CD4-positive, alpha-beta T cell (primary cell): Measurements from ENCODE around the gene HIPK2. TPM values are rescaled to one million over a fixed set of nuclear protein-coding genes. Genes with fewer than 3 reads are reported as not detected.

Experiments used
- ATAC-seq: fragments of 200-7000 bp; cut with Tn5 transposase; one replicate; pipeline ENCODE4 v1.10.0; 2022; ENCODE audit warnings: mild to moderate bottlenecking; ENCODE audit not compliant: poor library complexity
- CTCF ChIA-PET: fragments of 350-600 bp; sonication (Branson Sonifier 250); formaldehyde crosslinking; loops from one replicate; lab custom pipeline; 2021; ENCODE audit warnings: antibody characterized with exemption, inconsistent platforms; lab: Charles Lee
- POLR2A ChIA-PET: fragments of 350-600 bp; sonication (Branson Sonifier 250); formaldehyde crosslinking; loops from one replicate; lab custom pipeline; 2021; ENCODE audit warnings: antibody characterized with exemption, inconsistent platforms; lab: Charles Lee
- DNase-seq, 14 experiments: peaks; one replicate each; pipeline ENCODE4 v3.0.0-alpha.2; 2013 to 2020; ENCODE audit warnings: mixed read lengths in 2 of 14
- H3K27ac ChIP-seq, 2 donors: one replicate each; pipeline versions ENCODE4 v1.5.1 to v1.7.0; 2013; ENCODE audit warnings: low read length in 2 of 2, low read depth in 1 of 2, mild to moderate bottlenecking in 1 of 2
- H3K27me3 ChIP-seq, 2 experiments: 1 replicate in 1 of 2; 2 replicates in 1 of 2; pipeline versions ENCODE4 v1.6.1 to v1.7.0; 2013; ENCODE audit warnings: low read length in 2 of 2, control low read depth in 1 of 2, mild to moderate bottlenecking in 1 of 2, moderate library complexity in 1 of 2; ENCODE audit not compliant: insufficient read depth in 2 of 2, control insufficient read depth in 1 of 2
- H3K36me3 ChIP-seq: one replicate; pipeline ENCODE4 v1.6.1; 2013; ENCODE audit warnings: low read length, control low read depth; ENCODE audit not compliant: insufficient read depth
- H3K4me1 ChIP-seq: one replicate; pipeline ENCODE4 v1.6.1; 2013; ENCODE audit warnings: low read length, control low read depth; ENCODE audit not compliant: insufficient read depth
- H3K4me3 ChIP-seq: one replicate; pipeline ENCODE4 v1.5.1; 2013; ENCODE audit warnings: mild to moderate bottlenecking, low read length, moderate library complexity
- H3K9me3 ChIP-seq, 2 experiments: 1 replicate in 1 of 2; 2 replicates in 1 of 2; pipeline versions ENCODE4 v1.6.1 to v1.7.0; 2013; ENCODE audit warnings: low read length in 2 of 2, mild to moderate bottlenecking in 2 of 2, control low read depth in 1 of 2, moderate library complexity in 1 of 2; ENCODE audit not compliant: control insufficient read depth in 1 of 2, insufficient read depth in 1 of 2
- H3K27ac Mint-ChIP-seq: one replicate; pipeline ENCODE4 v1.8.0; 2020; ENCODE audit warnings: mixed read lengths
- H3K27me3 Mint-ChIP-seq: one replicate; pipeline ENCODE4 v1.8.0; 2021; ENCODE audit warnings: mixed read lengths
- H3K36me3 Mint-ChIP-seq: one replicate; pipeline ENCODE4 v1.8.0; 2021; ENCODE audit warnings: low read depth, mixed read lengths
- H3K4me1 Mint-ChIP-seq: one replicate; pipeline ENCODE4 v1.8.0; 2021; ENCODE audit warnings: low read depth, mixed read lengths
- H3K4me3 Mint-ChIP-seq: one replicate; pipeline ENCODE4 v1.8.0; 2020; ENCODE audit warnings: mild to moderate bottlenecking, mixed read lengths
- H3K9me3 Mint-ChIP-seq: one replicate; pipeline ENCODE4 v1.8.0; 2020; ENCODE audit warnings: mixed read lengths
- intact Hi-C, 2 experiments: fragments of 100-400 bp; cut with DNase I in 1 of 2; cut with micrococcal nuclease in 1 of 2; formaldehyde crosslinking; loops; one replicate each; pipeline versions ENCODE4 v1.15.1 to v1.9.0; 2023 to 2025; cut with DNase I, micrococcal nuclease
- total RNA-seq, 174 experiments: library from RNA in 2 of 174; stranded (reverse) in 2 of 174; gene quantifications; one replicate each; pipeline ENCODE4 v1.2.3 and lab custom pipeline; 2021 to 2026
- TF ChIP-seq, protein P1 (sequence below): fragments of 200-600 bp; IDR thresholded peaks from one replicate; pipeline ENCODE4 v1.8.0; 2022; ENCODE audit warnings: antibody characterized with exemption, mild to moderate bottlenecking

HIPK2 gene
- total RNA-seq, 2 experiments from 2014 or later, result 36.5 to 37.0 TPM

DNA sequence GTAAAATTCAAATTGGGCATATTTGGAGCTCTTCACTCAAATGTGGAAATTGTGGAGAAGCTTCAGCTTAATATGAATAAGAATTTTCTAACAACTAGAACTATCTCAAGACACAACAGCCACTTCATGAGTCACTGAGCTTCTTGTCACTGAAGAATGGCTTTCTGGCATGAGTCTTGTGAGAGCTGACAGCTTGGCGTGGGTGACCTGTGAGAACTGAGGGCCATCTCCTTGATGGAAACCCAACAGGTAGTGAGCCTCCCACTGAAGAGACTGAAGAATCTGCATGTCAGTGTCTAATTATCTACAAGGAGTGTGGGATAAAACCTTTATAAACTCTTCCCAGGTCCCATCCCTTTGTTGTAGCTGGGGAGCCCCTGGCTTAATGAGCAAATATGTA lies 188.3 kb downstream of the HIPK2 start:
- Mint-ChIP-seq H3K27me3 (no peaks in the 10 kb centered on the region), H3K27ac (no peak overlapping the region), H3K9me3 (no peaks in the 10 kb centered on the region), H3K36me3 (peaks cover 93% of the 10 kb centered on the region), H3K4me1 (no peaks in the 10 kb centered on the region), H3K4me3 (no peak overlapping the region)
- Histone ChIP-seq H3K9me3 (no peaks in the 10 kb centered on the region), H3K27me3 (no peaks in the 10 kb centered on the region), H3K27ac (no peak overlapping the region), H3K4me1 (no peaks in the 10 kb centered on the region), H3K36me3 (peaks cover 50% of the 10 kb centered on the region), H3K4me3 (no peak overlapping the region)
- TF ChIP-seq, protein P1, sequence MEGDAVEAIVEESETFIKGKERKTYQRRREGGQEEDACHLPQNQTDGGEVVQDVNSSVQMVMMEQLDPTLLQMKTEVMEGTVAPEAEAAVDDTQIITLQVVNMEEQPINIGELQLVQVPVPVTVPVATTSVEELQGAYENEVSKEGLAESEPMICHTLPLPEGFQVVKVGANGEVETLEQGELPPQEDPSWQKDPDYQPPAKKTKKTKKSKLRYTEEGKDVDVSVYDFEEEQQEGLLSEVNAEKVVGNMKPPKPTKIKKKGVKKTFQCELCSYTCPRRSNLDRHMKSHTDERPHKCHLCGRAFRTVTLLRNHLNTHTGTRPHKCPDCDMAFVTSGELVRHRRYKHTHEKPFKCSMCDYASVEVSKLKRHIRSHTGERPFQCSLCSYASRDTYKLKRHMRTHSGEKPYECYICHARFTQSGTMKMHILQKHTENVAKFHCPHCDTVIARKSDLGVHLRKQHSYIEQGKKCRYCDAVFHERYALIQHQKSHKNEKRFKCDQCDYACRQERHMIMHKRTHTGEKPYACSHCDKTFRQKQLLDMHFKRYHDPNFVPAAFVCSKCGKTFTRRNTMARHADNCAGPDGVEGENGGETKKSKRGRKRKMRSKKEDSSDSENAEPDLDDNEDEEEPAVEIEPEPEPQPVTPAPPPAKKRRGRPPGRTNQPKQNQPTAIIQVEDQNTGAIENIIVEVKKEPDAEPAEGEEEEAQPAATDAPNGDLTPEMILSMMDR, result no peak
- intact Hi-C loops, result no loop called here
- no peak for ATAC-seq
- ChIA-PET POLR2A (no interaction called here), CTCF (interaction anchor here (2.2 kb wide), 1 partner anchor 12 kb away, joined by 10 read pairs; no protein-coding TSS in a partner anchor)
- no peak for DNase-seq

DNA sequence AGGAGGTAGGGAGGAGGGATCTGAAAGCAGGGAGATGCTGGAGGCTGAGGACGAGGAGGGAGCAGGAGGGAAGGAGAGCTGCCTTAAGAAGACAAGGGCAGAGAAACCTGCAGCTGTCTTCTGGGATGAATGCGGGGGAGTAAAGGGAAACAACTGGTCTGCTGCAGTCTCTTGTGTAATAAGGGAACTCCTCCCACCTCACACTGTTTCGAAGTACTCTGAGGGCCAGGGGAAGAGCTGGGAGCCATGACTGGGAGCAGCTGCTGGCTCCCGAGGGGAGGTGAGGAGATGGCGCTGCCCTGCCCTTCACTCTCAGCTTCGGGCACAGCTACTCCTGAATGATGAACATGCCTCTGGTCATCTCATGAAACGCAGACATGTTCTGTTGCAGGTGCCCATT lies 189.2 kb downstream of the HIPK2 start:
- no peaks in the 10 kb centered on the region for H3K27me3 Mint-ChIP-seq
- Histone ChIP-seq H3K4me1 (no peaks in the 10 kb centered on the region), H3K27ac (no peak overlapping the region), H3K36me3 (peaks cover 50% of the 10 kb centered on the region), H3K4me3 (no peak overlapping the region), H3K27me3 (no peaks in the 10 kb centered on the region), H3K9me3 (no peaks in the 10 kb centered on the region)
- DNase-seq, result no peak
- no peaks in the 10 kb centered on the region for H3K9me3 Mint-ChIP-seq
- H3K4me1 Mint-ChIP-seq, result peaks cover 5% of the 10 kb centered on the region
- ChIA-PET CTCF (interaction anchor here (2.2 kb wide), 1 partner anchor 13 kb away, joined by 10 read pairs; no protein-coding TSS in a partner anchor), POLR2A (no interaction called here)
- ATAC-seq, result no peak
- TF ChIP-seq, protein P1, result no peak
- intact Hi-C loops, result no loop called here
- no peak overlapping the region for H3K27ac Mint-ChIP-seq
- H3K4me3 Mint-ChIP-seq, result no peak overlapping the region
- H3K36me3 Mint-ChIP-seq, result peaks cover 93% of the 10 kb centered on the region

DNA sequence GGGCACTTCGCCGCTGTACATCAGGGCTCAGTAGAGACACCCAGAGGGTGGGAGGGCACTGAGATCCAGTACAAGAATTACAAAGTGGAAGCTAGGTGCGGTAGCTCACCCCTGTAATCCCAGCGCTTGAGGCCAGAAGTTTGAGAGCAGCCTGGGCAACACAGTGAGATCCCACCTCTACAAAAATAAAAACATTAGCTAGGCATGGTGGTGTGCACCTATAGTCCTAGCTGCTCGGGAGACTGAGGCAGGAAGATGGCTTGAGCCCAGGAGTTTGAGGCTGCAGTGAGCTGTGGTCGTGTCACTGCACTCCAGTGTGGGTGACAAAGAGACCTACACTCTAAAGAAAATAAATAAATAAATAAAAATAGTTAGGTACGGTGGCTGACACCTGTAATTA lies 190.3 kb downstream of the HIPK2 start:
- Histone ChIP-seq H3K27ac (no peak overlapping the region), H3K9me3 (no peaks in the 10 kb centered on the region), H3K27me3 (no peaks in the 10 kb centered on the region), H3K36me3 (peaks cover 50% of the 10 kb centered on the region), H3K4me1 (peaks cover 4% of the 10 kb centered on the region), H3K4me3 (no peak overlapping the region)
- Mint-ChIP-seq H3K27ac (no peak overlapping the region), H3K9me3 (no peaks in the 10 kb centered on the region), H3K4me1 (peaks cover 13% of the 10 kb centered on the region), H3K36me3 (peaks cover 93% of the 10 kb centered on the region), H3K27me3 (no peaks in the 10 kb centered on the region), H3K4me3 (no peak overlapping the region)
- ChIA-PET CTCF (no interaction called here), POLR2A (no interaction called here)
- no peak for ATAC-seq
- TF ChIP-seq, protein P1, result no peak
- no peak for DNase-seq
- intact Hi-C loops, result no loop called here
